HEK293 (cell line): ENCODE data around the gene BPIFA1.

Experiments
- CTCF ChIP-seq: fragments of 450-650 bp; formaldehyde crosslinking; IDR thresholded peaks from 2 replicates; pipeline ENCODE4 v1.5.1; 2016; ENCODE audit warnings: missing biosample characterization, missing genetic modification characterization
- OSR2 ChIP-seq: fragments of 450-650 bp; formaldehyde crosslinking; IDR thresholded peaks from 2 replicates; pipeline ENCODE4 v1.5.1; 2016; ENCODE audit warnings: missing biosample characterization, missing genetic modification characterization
- RBAK ChIP-seq: fragments of 450-650 bp; formaldehyde crosslinking; IDR thresholded peaks from 2 replicates; pipeline ENCODE4 v1.5.1; 2016; ENCODE audit warnings: missing biosample characterization, missing genetic modification characterization
- SALL2 ChIP-seq: fragments of 450-650 bp; formaldehyde crosslinking; IDR thresholded peaks from 2 replicates; pipeline ENCODE4 v1.5.0; 2017; ENCODE audit warnings: missing biosample characterization, mild to moderate bottlenecking, missing genetic modification characterization, borderline replicate concordance
- SCRT2 ChIP-seq: fragments of 450-650 bp; formaldehyde crosslinking; IDR thresholded peaks from 2 replicates; pipeline ENCODE4 v1.5.1; 2016; ENCODE audit warnings: missing biosample characterization, missing genetic modification characterization
- ZNF114 ChIP-seq: fragments of 450-650 bp; formaldehyde crosslinking; IDR thresholded peaks from 2 replicates; pipeline ENCODE4 v1.5.0; 2017; ENCODE audit warnings: missing biosample characterization, missing genetic modification characterization
- ZNF138 ChIP-seq: fragments of 450-650 bp; formaldehyde crosslinking; IDR thresholded peaks from 2 replicates; pipeline ENCODE4 v1.5.1; 2016; ENCODE audit warnings: missing biosample characterization, missing genetic modification characterization, borderline replicate concordance
- ZNF510 ChIP-seq: fragments of 450-650 bp; formaldehyde crosslinking; IDR thresholded peaks from 2 replicates; pipeline ENCODE4 v1.5.1; 2018; ENCODE audit warnings: mild to moderate bottlenecking, missing genetic modification characterization, missing biosample characterization; ENCODE audit not compliant: insufficient replicate concordance
- ZNF530 ChIP-seq: fragments of 450-650 bp; formaldehyde crosslinking; IDR thresholded peaks from 2 replicates; pipeline ENCODE4 v1.5.1; 2016; ENCODE audit warnings: low read depth, missing biosample characterization, missing genetic modification characterization
- ZNF777 ChIP-seq: fragments of 450-650 bp; formaldehyde crosslinking; IDR thresholded peaks from 2 replicates; pipeline ENCODE4 v1.5.1; 2017; ENCODE audit warnings: missing biosample characterization, missing genetic modification characterization, borderline replicate concordance

- no peak for TF ChIP-seq SCRT2 (tag by site-specific recombination)
- TF ChIP-seq ZNF114 (tag by site-specific recombination) = no peak
- no peak for TF ChIP-seq ZNF138 (tag by site-specific recombination)
- no peak for TF ChIP-seq CTCF (tag by site-specific recombination)
- no peak for TF ChIP-seq OSR2 (tag by site-specific recombination)
- TF ChIP-seq RBAK (tag by site-specific recombination) = no peak
- no peak for TF ChIP-seq ZNF530 (tag by site-specific recombination)
- TF ChIP-seq ZNF510 = no peak
- no peak for TF ChIP-seq ZNF777 (tag by site-specific recombination)
- no peak for TF ChIP-seq SALL2 (tag by site-specific recombination)
Observed at GRCh38 chr20:33242319-33243100, 6.7 kb downstream of the BPIFA1 start.
